NCI-H345 (cell line): ENCODE measurements around the gene ACTG1.

ENCODE experiments used
- DNase-seq: peaks from one replicate; lab custom pipeline; 2025; lab: John Stamatoyannopoulos, UW

ACTG1 gene

DNA sequence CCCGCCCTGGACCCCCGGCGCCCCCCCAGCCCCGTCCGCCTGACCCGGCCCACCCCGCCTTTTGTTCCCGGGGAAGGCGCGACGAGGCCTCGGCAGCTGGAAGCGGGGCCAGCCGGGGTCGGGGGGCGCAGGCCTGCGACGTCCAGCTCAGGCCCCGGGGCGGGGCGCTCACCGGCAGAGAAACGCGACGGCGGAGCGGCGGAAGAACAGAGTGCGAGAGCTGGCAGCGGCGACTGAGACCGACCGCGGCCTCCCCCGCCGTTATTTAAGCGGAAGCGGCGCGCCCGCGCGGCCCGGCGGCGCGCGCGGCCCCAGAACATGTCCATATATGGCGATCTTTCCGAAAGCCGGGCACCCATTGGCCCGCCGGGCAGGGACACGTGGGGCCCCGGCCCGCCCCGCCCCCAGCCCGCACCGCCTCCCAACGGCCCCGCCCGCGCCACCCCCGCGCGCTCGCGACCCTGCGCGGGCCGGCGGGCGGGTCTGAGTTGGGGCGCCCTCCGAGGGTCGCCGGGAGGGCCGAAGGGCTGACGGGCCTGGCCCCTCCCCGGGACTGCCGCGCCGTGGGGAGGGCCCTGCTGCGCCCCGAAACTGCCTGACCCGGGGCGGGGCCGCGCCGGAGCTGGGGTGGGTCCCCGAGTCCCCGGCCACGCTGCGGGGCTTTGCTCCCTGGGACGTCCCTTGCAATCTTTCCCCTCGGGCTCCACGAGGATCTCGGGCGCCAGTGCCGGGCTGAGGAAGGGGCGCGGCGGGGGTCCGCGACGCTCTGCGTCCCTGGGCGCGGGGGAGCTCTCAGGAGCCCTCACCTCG is at the start of gene ACTG1:
TSS of gene ACTG1 (minus strand) at position 238 of the 810 bp plus-strand sequence. CDS start 445 bp downstream, outside the sequence.
- DNase-seq = peak; percentile 97

DNA sequence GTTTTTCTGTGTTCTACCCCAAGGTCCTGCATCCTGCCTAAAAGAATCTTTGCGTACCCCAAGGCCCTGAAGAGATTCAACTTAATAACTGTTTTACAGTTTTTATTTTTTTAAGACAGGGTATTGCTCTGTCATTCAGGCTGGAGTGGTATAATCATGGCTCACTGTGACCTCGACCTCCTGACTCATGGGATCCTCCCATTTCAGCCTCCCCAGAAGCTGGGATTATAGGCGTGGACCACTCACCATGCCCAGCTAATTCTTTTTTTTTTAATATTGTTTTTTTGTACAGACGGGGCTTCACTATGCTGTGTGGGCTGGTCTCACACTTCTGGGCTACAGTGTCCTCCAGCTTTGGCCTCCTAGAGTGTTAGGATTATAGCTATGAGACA is 48.9 kb upstream of the ACTG1 start:
- no peak for DNase-seq

DNA sequence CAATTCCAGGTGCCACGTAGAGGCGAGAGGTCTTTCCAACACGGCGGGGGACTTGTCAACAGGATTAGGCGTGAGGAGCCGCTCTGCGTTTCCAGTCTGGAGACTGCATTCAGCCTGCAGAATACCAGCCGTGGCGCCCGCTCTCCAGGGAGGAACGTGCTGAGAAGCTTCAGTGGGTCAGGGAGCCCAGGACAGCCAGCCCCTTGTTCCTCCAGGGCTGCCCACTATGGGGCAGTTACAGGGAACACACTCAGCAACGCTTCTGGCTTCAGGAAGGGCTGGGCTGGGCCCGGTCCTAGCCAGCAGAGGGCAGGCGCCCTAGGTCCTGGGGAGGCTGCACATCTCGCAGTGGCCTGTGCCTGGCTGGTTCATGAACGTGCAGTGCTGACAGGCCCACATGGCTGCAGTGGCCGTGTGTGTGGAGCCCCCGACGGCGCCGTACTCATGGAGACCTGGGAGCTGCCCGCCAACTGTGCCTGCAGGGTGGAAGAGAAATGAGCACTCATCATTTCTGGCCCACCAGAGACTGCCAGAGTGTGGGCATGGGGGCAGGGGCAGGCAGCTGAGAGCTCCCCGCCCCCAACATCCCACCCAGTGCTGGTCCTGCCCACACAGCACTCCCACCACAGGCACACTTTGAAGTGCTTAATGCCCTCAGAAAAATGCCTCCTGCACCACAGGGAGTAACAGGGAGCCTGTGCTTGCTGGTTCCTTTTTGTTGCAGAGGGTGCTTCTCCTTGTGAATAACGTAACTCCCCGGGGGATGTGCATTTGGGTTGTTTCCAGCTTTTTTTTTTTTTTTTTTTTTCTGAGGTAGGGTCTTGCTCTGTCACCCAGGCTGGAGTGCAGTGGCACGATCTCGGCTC is 46.6 kb upstream of the ACTG1 start:
- no peak for DNase-seq

DNA sequence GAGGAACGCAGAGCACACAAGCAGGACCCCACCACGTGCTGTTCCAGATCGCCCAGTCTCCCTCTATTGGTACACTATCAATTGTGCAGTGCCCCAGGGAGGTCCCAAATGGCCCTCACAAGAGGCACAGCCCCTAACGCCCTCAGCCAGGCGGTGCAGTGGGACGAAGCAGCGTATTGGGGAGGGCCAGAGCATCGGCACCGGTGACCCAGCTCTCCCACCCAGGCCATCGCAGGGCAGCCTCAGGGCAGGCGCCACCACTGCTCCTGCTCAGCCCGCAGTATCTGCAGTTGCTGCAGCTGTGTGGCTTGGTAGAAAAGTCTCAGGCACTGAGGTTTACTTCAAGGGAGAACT is 45.5 kb upstream of the ACTG1 start:
- DNase-seq = no peak

DNA sequence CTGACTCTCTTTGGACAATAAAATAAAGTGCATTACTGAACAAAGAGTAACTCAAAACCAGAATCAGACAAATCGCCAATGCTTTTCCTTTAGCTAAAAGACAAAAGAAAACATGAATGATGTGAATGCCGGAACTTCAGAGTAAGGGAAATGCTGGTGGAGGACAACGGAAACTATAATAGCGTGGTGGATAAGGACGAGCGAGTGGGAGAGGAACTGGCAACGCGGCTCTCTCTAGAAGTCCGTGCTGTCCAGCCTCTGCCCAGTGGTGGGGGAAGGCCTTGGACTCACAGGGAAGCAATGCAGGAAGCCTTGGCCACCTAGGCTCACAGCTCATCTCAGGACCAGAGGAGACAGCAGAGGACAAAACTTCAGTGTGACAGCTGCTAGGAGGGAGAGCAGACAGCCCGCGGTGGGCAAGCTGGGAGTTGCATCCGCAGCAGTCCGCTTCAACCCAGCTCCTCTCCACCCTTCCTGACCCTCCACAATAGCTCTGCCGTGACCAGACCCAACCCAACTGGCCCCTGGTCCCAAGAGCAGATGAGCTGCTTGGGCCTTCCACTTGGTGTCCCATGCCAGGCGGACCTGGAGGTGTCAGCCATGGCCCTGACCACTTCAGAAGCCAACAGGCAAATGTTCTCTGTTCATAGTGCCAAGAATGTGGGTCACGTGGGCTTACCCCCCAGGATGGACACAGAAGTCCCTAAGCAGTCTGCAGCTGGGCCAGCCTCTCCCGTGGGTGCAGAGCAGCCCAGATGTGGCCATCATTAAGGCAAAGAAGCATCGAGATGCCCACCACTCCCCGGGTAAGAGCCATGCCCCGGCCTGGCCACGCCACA is 44.9 kb upstream of the ACTG1 start:
- DNase-seq = no peak

DNA sequence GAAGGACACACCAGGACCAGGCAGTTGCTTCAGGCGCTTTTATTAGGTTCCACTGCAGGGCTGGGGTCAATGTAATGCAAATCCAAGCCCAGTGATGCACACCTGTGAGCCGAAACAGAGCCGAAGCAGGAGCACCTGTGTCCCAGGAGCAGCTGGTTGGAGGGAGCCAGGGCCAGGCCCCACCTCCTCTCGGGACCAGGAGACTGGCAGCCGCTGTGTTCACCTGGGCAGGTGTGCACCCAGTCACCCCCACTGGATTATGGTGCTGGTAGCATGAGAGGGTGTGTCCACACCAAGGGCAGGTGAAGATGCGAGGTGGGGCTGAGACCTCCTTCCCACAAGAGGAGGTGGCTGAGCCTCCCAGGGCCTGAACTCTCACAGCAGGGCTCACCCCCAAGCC is 44.3 kb upstream of the ACTG1 start:
- DNase-seq = no peak

DNA sequence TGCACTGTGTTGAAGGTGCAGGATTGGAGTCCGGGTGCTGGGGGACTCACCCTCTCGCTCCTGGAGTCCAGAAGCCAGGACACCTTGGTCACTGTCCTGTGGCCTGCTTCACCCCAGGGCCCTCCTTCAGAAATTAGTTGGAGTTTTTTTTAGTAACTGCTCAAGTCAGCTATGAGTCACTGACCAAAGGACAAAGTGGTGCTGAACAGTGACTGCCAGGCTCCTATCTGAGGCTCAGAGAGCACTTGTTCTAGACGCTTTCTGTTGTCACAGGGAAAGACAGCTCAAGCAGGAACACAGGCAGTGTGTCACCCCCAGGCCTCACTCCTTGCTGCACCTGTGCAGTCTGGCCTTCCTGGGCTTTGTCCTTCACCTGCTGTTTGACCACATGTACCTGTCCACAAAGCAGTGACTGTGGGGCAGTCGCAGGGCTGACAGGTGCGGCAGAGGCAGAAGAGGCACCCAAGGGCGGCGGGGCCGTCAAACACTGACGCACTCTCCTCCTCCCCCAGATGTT is 43.6 kb upstream of the ACTG1 start:
- DNase-seq = no peak

DNA sequence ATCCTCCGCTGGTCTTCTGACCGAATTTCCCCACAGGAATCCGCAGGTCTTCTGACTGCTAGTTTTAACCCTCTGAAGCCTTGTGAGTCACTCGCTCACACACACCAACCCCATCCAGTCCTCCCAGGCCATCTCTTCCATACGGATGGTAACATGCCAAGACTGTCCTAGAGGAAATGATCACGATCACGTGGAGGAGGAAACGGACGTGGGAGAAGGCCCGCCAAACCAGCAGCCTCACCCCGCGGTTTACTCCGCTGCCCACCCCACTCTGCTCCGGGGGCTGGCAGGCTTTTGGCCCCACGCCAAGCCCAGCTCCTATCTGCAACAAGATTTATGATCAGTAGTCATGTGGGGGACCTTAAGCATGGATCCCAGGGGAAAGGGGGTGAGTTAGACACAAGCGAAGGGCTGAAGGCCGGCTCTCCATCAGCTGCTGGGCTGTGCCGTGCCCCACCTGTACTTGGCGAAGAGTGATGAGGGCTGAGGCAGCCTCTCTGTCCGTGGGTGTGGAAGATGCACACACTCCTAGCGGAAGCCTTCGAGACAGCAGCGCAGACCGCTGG is 41.1 kb upstream of the ACTG1 start:
- DNase-seq = no peak

DNA sequence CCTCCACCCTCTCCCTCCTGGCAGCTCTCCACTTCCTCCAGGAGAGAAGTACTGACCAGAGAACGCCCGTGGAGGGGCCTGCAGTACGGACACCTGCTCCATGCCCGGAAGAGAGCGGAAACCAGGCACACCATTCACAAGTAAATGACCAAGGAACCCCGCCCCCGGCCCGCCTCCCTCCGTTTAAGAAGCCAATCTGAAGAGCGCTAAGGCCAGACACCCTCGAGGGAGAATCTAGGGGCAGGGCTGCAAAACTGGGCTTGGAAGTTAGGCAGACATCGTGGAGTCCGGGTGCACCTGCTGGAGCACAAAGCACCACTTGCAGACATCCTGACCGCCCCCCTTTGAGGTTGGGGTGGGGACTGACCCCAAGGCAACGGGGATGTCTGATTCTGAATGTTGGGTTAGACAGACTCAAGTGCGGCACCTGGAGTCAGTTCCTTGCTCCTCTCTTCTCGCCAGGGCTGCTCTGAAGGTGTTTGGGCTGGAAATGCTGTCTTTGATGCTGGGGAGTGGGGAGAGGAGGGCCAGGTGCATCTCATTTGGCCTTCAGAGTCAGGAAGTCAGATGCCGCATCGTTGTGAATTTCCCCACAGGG is 40.5 kb upstream of the ACTG1 start:
- peak; percentile 90 for DNase-seq

DNA sequence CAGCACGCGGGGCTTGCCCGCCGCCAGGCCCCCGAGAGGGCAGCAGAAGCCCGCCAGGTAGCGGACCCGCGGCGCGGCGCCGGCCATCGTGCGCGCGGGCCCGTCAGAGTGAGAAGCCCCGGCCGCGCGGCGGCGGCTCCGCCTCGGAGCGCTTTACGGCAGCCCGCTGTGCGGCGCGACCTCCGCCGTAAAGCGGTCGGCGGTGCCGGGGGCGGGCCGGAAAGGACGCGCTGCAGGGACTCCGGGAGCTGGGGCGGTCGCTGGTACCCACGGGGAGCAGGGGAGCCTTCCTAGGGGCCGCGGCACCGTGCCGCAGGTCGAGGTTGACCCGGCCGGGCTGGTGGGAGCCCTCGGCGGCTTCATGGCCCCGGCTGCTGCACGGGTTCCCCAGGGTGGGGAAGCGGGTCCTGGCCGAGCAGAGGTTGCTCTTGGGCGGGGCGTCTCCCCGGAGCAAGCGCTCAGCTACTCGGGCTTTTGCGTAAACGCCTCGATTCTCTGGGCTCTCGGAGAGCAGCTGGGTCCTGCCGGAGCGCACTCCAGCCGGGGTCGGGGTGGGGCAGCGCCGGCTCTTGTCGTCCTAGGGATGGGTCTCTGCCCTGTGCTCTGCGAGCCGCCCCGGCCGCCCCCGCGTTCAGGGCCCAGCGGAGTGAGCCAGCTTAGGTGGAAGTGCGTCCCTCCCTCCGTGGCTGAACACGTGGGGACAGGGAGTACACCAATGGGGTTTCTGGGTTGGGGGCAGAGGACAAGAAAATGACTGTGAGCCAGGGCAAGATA is 39.8 kb upstream of the ACTG1 start, which contains the start of gene FAAP100:
TSS of gene FAAP100 (minus strand) at position 110 of the 774 bp plus-strand sequence. CDS start at position 87, 23 bp downstream.
- DNase-seq = peak; percentile 90

DNA sequence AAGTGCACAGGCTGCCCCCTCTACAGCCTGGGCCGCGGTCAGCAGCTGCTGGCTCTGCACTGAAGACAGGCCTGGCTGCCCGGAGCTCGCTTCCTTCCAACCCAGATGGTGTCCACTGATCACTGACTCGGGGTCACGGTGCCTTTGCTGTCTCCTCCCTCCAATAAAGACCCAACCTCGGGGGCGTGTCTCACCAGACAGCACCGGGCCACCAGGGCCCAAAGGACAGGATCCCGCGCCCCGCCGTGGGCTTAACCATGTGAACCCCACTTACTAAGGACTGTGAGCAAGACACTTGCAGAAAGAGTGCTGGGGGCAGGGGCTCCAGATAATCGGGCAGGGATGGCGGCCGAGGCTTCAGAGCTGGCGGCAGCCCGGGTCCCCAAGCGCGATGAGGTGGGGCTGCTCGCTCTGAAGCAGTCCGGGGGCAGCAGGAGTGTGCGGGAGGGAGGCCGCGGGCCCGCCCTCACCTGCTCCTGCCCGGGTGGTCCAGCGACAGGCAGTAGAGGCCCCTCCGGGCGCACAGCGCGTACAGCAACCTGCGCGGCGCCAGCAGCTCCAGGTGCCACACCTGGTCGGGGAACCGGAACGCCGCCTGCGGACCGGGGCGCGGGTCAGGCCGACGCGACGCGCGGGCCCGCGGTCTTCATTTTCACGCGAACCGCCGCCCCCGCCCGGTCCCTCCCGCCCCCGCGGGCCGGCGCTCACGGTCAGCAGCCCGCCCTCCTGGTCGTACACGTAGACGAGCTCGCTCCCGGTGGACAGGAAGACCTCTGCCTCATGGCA is 39.1 kb upstream of the ACTG1 start:
- no peak for DNase-seq

DNA sequence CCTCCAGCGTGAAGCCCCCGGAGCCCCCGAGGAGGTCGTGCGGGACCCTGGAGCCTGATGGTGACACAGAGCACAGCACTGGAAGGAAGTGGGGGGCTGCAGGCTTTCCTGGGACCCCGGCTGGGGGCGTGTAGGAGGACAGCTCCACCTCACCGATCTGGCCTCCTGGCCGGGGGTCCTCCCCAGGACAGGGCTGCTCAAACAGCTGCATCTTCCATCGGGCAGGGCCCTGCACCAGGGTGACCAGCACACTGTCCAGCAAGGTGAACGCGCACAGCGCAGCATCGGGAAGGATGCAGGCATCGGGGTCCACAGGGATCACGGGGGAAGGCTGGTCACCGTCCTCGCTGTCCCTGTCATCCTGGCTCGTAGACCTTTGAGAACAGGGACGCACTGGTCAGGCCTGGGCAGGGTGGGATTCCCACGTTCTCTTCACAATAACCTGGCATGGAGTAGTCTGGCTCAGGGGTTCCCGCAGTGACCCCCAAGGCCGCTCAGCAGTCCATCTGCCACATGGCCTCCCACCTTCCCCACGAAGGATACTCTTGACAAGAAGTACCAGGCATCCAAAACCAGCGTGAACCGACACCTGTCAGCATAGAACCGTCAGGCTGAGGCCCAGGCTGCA is 38.3 kb upstream of the ACTG1 start:
- no peak for DNase-seq

DNA sequence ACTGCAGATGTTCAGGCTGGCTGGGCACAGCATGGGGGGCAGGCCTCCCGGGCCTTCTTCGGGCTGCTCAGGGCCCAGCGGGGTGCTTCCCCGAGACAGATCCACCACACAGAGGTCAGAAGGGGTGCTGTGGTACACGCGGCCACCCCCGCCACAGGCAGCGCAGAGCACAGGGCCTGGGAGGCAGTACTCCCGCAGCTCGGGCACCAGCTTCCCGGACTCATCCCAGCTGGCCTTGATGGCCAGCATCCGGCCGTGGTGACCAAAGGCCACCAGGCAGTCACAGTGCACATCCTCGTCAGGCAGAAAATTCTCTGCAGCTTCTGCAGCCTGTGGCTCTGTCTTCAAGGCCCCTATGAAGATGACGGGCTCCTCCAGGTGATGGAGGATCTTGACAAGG is 37.7 kb upstream of the ACTG1 start:
- DNase-seq = no peak

DNA sequence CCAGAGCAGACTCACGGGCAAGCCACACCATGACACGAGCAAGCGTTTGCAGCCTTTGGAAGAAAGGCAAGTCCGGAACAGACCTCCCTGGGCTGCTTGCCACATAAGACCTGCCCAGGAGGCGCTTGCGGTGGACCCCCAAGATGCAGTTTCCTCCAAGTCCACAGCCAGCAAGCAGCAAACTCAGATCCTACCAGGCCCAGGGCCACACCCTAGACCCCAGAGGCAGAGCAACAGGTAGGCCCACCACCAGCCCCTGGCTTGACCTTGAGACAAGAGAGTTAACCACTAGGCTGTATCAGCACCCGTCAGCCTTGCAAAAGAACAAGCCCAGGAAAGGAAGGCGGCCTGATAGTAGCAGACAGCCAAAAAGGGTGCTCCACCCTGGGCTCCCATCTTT is 37.2 kb upstream of the ACTG1 start:
- no peak for DNase-seq

DNA sequence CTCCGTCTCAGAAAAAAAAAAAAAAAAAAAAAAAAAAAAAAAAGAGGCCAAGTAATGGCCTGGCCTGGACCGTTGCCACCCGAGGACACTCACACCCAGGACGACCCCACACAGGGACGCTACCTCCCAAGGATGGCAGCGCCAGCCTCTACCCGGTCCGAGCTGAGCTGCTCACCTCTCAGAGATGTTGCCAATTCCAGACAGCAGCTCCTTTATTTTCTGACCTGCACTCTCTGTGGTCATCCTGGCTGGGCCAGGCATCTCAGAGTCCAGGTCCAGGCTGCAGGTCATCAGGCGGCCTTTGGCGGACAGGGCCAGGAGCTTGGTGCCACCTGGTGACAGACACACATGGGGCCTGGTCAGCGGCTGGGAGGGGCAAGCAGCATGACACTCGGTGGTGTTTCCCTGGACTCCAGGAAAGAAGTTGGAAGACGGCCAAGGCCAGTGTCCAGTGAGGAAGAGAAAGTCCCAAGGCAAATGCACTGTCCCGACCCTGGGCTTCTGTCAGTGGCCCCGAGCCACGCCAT is 36.5 kb upstream of the ACTG1 start:
- DNase-seq = no peak

DNA sequence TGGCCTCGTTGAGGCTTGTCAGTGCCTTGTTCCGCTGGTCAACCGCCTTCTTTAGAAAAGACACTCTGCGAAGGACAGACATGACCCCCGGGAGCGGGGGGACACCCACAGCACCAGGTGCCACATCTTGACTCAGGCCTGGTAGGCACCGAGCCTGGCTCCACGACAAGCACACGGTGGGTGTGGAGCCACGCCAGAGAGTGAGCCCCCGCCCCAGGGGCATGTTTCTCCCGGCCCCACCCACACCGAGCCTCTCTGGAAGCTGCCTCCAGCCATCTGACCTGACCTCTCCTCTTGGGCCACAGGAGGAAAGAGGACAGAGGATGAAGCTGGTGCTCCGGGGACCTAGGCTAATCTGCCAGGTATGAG is 35.0 kb upstream of the ACTG1 start:
- DNase-seq = no peak

DNA sequence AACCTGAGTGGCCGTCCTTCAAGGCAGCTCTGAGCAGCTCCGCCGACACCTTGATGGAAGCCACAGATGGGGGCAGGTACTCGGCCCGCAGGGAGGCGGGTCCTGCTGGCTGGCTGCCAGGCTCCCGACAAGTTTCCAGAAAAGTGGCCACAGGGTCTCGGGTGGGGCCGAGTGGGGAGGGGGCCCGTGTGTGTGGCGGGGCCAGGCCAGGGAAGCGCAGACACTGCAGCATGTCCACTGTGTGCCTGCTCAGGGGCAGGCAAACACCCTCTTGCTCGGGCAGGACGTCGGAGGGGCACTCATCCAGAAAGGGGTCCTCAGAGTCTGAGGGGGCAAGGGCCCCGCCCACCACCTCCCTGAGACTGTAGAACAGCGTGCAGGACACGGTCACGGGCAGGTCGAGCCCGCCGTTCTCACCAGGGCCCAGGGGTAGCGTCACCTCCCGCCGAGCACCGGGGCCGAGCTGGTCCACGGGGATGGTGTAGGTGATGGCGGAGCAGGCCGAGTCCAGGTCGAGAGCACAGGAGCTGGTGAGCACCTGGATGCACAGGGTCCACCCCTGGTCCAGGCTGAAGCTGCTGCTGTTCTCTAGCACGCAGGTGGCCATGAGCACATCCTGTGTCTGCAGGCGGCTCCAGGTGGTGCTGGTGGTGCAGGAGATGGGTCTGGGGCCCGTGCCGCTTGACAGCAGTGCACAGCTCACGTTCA is 34.5 kb upstream of the ACTG1 start:
- no peak for DNase-seq
